DND-41 (cell line): ENCODE data around the gene PSTPIP2.

Experiments
- EZH2 ChIP-seq: IDR thresholded peaks from 3 replicates; pipeline ENCODE4 v1.6.1; 2012; ENCODE audit warnings: borderline replicate concordance, low read depth, mild to moderate bottlenecking, moderate library complexity, low read length, inconsistent platforms; ENCODE audit not compliant: severe bottlenecking
- TF ChIP-seq, protein P1 (sequence below): IDR thresholded peaks from 2 replicates; pipeline ENCODE4 v1.5.1; 2012; ENCODE audit warnings: borderline replicate concordance, low read length, moderate library complexity, mild to moderate bottlenecking; ENCODE audit not compliant: poor library complexity, severe bottlenecking; ENCODE audit errors: extremely low read depth

DNA sequence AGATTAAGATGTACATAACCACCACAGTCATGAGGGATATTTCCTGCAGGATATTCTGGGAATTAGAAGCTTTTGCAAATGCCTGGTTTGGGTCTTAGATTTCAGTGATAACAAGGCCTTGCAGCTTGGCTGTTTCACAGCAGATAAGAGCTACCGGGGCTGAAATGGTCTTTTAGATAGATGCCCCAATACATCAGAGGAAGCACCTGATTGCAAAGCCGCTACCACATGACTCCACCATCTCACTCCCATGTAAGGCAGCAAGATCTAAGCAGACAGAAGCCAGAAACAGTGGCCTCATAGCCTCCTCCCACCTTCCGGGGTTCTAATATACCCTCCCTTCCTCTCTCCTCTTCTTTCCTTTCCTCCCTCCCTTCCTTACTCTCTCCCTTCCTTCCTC is 73.8 kb downstream of the PSTPIP2 start:
- TF ChIP-seq, protein P1, sequence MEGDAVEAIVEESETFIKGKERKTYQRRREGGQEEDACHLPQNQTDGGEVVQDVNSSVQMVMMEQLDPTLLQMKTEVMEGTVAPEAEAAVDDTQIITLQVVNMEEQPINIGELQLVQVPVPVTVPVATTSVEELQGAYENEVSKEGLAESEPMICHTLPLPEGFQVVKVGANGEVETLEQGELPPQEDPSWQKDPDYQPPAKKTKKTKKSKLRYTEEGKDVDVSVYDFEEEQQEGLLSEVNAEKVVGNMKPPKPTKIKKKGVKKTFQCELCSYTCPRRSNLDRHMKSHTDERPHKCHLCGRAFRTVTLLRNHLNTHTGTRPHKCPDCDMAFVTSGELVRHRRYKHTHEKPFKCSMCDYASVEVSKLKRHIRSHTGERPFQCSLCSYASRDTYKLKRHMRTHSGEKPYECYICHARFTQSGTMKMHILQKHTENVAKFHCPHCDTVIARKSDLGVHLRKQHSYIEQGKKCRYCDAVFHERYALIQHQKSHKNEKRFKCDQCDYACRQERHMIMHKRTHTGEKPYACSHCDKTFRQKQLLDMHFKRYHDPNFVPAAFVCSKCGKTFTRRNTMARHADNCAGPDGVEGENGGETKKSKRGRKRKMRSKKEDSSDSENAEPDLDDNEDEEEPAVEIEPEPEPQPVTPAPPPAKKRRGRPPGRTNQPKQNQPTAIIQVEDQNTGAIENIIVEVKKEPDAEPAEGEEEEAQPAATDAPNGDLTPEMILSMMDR: no peak
- TF ChIP-seq EZH2: no peak
